GM21515 (cell line): ENCODE results near the gene ELAC2.

Experiments used
- ATAC-seq: cut with Tn5 transposase; IDR thresholded peaks from one replicate; pipeline ENCODE4 v1.9.1; 2021; ENCODE audit not compliant: unreplicated experiment

Gene ELAC2

GRCh38 chr17:12958786-12959185 is 59.0 kb downstream of the ELAC2 start:
- no peak for ATAC-seq

DNA sequence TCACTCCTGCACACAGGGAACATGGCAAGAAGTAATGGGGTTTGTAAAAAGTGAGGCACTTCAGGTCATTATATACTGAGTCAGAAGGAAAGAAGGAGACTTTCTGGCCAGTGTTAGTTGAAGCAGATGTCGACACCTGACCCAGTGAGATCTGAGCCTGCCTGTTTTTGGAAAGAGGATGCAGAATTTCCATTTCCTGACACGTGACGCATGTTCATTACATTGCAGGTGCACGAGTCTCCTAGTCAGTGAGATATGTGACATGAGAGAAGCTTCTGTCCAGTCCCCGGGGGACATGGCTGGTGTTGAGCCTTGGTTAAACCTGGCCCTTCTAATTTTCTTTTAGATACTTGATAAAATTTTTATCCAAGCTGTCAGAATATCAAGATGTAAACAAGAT is 62.3 kb downstream of the ELAC2 start:
- ATAC-seq, result no peak

DNA sequence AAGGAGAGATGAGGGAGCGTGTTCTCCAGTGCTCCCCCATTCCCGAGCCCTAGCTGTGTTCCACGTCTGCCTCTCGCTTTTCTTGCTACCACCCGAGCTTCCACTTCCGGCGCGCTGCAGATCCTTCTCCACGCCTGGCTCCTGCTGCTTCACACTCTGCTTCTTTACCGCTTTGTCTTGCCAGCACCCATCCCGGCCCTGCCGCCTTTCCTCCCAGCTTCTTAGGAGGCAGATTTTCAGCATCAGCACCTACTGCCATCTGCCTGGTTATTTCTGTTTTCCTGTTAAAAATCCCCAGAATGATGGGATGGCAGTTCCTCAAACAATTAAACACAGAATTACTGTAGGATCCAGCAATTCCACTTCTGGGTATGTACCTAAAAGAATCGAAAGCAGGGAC is 64.7 kb downstream of the ELAC2 start:
- ATAC-seq, result no peak

DNA sequence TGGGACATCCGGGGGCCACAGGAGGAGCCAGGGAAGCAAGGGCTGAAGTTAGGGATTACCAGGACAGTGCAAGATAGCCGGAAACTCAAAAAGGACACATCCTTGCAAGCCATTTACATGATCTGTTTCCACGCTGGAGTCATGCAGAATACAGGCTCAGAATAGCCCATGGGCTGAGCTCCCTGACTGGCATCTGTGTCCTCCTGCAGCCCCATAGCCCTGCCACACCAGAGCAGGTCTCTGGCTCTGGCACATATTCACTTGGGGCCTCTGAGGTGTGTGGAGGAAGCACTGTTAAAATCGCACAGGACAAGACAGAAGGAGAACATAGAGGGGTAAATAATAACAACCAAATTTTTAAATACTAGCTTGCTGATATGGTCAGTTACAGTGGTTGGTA is 65.8 kb downstream of the ELAC2 start:
- no peak for ATAC-seq

GRCh38 chr17:12947047-12947446 is 70.8 kb downstream of the ELAC2 start:
- ATAC-seq, result no peak
